22Rv1 (cell line): ENCODE data around the gene RUNX2.

Experiments
- H3K27ac ChIP-seq: fragments of 450-650 bp; 2 replicates; pipeline ENCODE4 v1.5.1; 2017
- CTCF ChIP-seq: fragments of 450-650 bp; IDR thresholded peaks from 2 replicates; pipeline ENCODE4 v1.5.1; 2017; ENCODE audit warnings: mild to moderate bottlenecking
- ZFX ChIP-seq: fragments of 450-650 bp; IDR thresholded peaks from 2 replicates; pipeline ENCODE4 v1.6.1; 2017; ENCODE audit warnings: antibody characterized with exemption, borderline replicate concordance

The RUNX2 gene

GRCh38 chr6:45436544-45437438 lies 108.7 kb downstream of the RUNX2 start:
- no peak overlapping the region for H3K27ac ChIP-seq
- no peak for TF ChIP-seq CTCF
- no peak for TF ChIP-seq ZFX

- no peak for TF ChIP-seq ZFX
- TF ChIP-seq CTCF, result no peak
- H3K27ac ChIP-seq, result no peak overlapping the region
These were observed 109.3 kb downstream of the RUNX2 start for GRCh38 chr6:45437439-45437815.

- H3K27ac ChIP-seq, result no peak overlapping the region
- TF ChIP-seq CTCF (no peak), ZFX (no peak)
These were observed 110.0 kb downstream of the RUNX2 start for GRCh38 chr6:45438151-45438550.

- no peak overlapping the region for H3K27ac ChIP-seq
- TF ChIP-seq ZFX (no peak), CTCF (no peak)
These were observed 110.8 kb downstream of the RUNX2 start for GRCh38 chr6:45438849-45439406.

- H3K27ac ChIP-seq, result no peak overlapping the region
These were observed 111.3 kb downstream of the RUNX2 start for GRCh38 chr6:45439459-45439858.

GRCh38 chr6:45439861-45440388 lies 111.8 kb downstream of the RUNX2 start:
- TF ChIP-seq CTCF (no peak), ZFX (no peak)
- H3K27ac ChIP-seq, result no peak overlapping the region

More at GRCh38 chr6:45439459-45439858, 111.3 kb downstream of the RUNX2 start:
- no peak for TF ChIP-seq ZFX
- no peak for TF ChIP-seq CTCF

GRCh38 chr6:45441851-45442453 lies 113.8 kb downstream of the RUNX2 start:
- TF ChIP-seq ZFX (no peak), CTCF (no peak)
- no peak overlapping the region for H3K27ac ChIP-seq
